PC-3 (cell line): ENCODE results near the gene FOXB2. TPM values are rescaled to one million over a fixed set of nuclear protein-coding genes. Genes with fewer than 3 reads are reported as not detected.
"Not testable (repeated sequence)": the region's sequence is repeated elsewhere in the genome, so short reads cannot be mapped to it uniquely, and the experiment has no call there.

ENCODE experiments used
- ATAC-seq: fragments of 200-7000 bp; cut with Tn5 transposase; 2 replicates; pipeline ENCODE4 v1.9.1; 2020; ENCODE audit warnings: mild to moderate bottlenecking, moderate library complexity
- Bru-seq: library from RNA; stranded (reverse); fragments of 400-500 nt; gene quantifications from one replicate; lab custom pipeline; 2021; lab: Mats Ljungman, UMichigan
- BruChase-seq, 2 experiments: library from RNA; stranded (reverse); fragments of 400-500 nt; gene quantifications; one replicate each; lab custom pipeline; 2021; lab: Mats Ljungman, UMichigan
- BruUV-seq: library from RNA; stranded (reverse); fragments of 400-500 nt; replicated peaks from 2 replicates; lab custom pipeline; 2021; lab: Mats Ljungman, UMichigan
- CTCF ChIA-PET: fragments of 300-600 bp; sonication (Branson Sonifier 250); formaldehyde crosslinking; loops from one replicate; lab custom pipeline; 2022; ENCODE audit warnings: antibody characterized with exemption; lab: Charles Lee
- POLR2A ChIA-PET: fragments of 300-600 bp; sonication (Branson Sonifier 250); formaldehyde crosslinking; loops from one replicate; lab custom pipeline; 2022; ENCODE audit warnings: antibody characterized with exemption; ENCODE audit not compliant: unreplicated experiment; lab: Charles Lee
- DNase-seq: peaks from one replicate; pipeline ENCODE4 v3.0.0-alpha.2; 2015
- H2AFZ ChIP-seq: fragments of 300-600 bp; sonication (generic); 2 replicates; pipeline ENCODE4 v1.6.0; 2016; ENCODE audit warnings: antibody characterized with exemption, low read length
- H3F3A ChIP-seq: fragments of 300-600 bp; sonication (generic); one replicate; pipeline ENCODE4 v1.6.0; 2017; ENCODE audit warnings: antibody characterized with exemption, low read length, control low read depth, mild to moderate bottlenecking; ENCODE audit not compliant: unreplicated experiment
- H3K27ac ChIP-seq: fragments of 300-600 bp; sonication (generic); 2 replicates; pipeline ENCODE4 v1.5.1; 2016; ENCODE audit warnings: mild to moderate bottlenecking, low read length
- H3K27me3 ChIP-seq: fragments of 300-600 bp; sonication (generic); 2 replicates; pipeline ENCODE4 v1.6.1; 2016; ENCODE audit warnings: low read length, mixed read lengths
- H3K36me3 ChIP-seq: fragments of 300-600 bp; sonication (generic); 2 replicates; pipeline ENCODE4 v1.6.1; 2016; ENCODE audit warnings: low read depth, mixed run types, low read length, mixed read lengths
- H3K4me1 ChIP-seq: fragments of 300-600 bp; sonication (generic); 2 replicates; pipeline ENCODE4 v1.5.1; 2016; ENCODE audit warnings: low read length; ENCODE audit not compliant: insufficient read depth
- H3K4me2 ChIP-seq: fragments of 300-600 bp; sonication (generic); 2 replicates; pipeline ENCODE4 v1.6.0; 2016; ENCODE audit warnings: low read length
- H3K4me3 ChIP-seq: fragments of 300-600 bp; sonication (generic); 2 replicates; pipeline ENCODE4 v1.5.1; 2016; ENCODE audit warnings: mild to moderate bottlenecking, low read length, mixed read lengths
- H3K79me2 ChIP-seq: fragments of 300-600 bp; sonication (generic); 2 replicates; pipeline ENCODE4 v1.6.1; 2017; ENCODE audit warnings: low read length, mixed read lengths
- H3K9ac ChIP-seq: fragments of 300-600 bp; sonication (generic); 2 replicates; pipeline ENCODE4 v1.6.0; 2016; ENCODE audit warnings: mild to moderate bottlenecking, low read length
- H3K9me2 ChIP-seq: fragments of 300-600 bp; sonication (generic); replicated peaks from 2 replicates; pipeline ENCODE4 v1.6.1; 2016; ENCODE audit warnings: mixed run types, low read length, mixed read lengths
- H3K9me3 ChIP-seq: fragments of 300-600 bp; sonication (generic); 2 replicates; pipeline ENCODE4 v1.6.1; 2016; ENCODE audit warnings: low read length, mixed read lengths
- H4K20me1 ChIP-seq: fragments of 300-600 bp; sonication (generic); 2 replicates; pipeline ENCODE4 v1.6.1; 2016; ENCODE audit warnings: low read length, mixed read lengths
- CTCF ChIP-seq: fragments of 300-600 bp; sonication (generic); conservative IDR thresholded peaks from 2 replicates; pipeline ENCODE4 v1.5.1; 2017; ENCODE audit warnings: antibody characterized with exemption, low read depth, mild to moderate bottlenecking, low read length
- EZH2 ChIP-seq: fragments of 300-600 bp; sonication (generic); IDR thresholded peaks from one replicate; pipeline ENCODE4 v1.6.1; 2017; ENCODE audit warnings: antibody characterized with exemption, mild to moderate bottlenecking, low read length; ENCODE audit not compliant: unreplicated experiment
- EZH2phosphoT487 ChIP-seq: fragments of 300-600 bp; sonication (generic); IDR thresholded peaks from 2 replicates; pipeline ENCODE4 v1.6.1; 2018; ENCODE audit warnings: mild to moderate bottlenecking, antibody characterized with exemption, low read length, borderline replicate concordance
- intact Hi-C: fragments of 100-400 bp; cut with micrococcal nuclease; formaldehyde crosslinking; loops from 2 replicates; pipeline ENCODE4 v1.9.0; 2023
- long read RNA-seq: library from polyadenylated mRNA; unstranded; transcript quantifications from one replicate; pipeline ENCODE4 v2.0.0, GENCODE V29; 2021; ENCODE audit not compliant: unreplicated experiment
- total RNA-seq: library from RNA; depleted of rRNA; stranded (reverse); fragments of >200 nt; gene quantifications from 2 replicates; pipeline ENCODE4 v1.2.3, GENCODE V29; 2014; rRNA removed

Gene FOXB2
- total RNA-seq (not detected in 2 replicates), Bru-seq, nascent RNA (not detected), BruChase-seq, experiment 1, labeled RNA remaining after a 6-hour chase (not detected), BruChase-seq, experiment 2, labeled RNA remaining after a 2-hour chase (not detected)
- long read RNA-seq: 0 reads

GRCh38 chr9:77019236-77019925 lies at the start of gene FOXB2:
FOXB2 (plus strand) TSS chr9:77019655; CDS start chr9:77019655, 0 bp downstream.
- Histone ChIP-seq H3K4me2 (no peak within 1 kb of the TSS; the same call in 1 of the 2 replicates), H3K9me2 (no peaks in the 10 kb centered on the region), H2AFZ (no peak within 1 kb of the TSS), H4K20me1 (no peaks in the 10 kb centered on the region), H3K27ac (no peak within 1 kb of the TSS), H3K27me3 (peaks cover 76% of the 10 kb centered on the region), H3K4me1 (no peaks in the 10 kb centered on the region), H3F3A (no peaks in the 10 kb centered on the region), H3K4me3 (no peak within 1 kb of the TSS), H3K9me3 (no peaks in the 10 kb centered on the region), H3K36me3 (no peaks in the 10 kb centered on the region), H3K79me2 (no peaks in the 10 kb centered on the region), H3K9ac (no peak within 1 kb of the TSS)
- CTCF ChIA-PET: no interaction called here
- intact Hi-C loops: loop anchor here (10.0 kb wide), 1 partner anchor 135 kb away; no protein-coding TSS in a partner anchor
- TF ChIP-seq CTCF (no peak), EZH2 (no peak), EZH2phosphoT487 (no peak)
- POLR2A ChIA-PET: no interaction called here
- ATAC-seq: no peak
- BruUV-seq: no TSS peak
- DNase-seq: no peak

- no peaks in the 10 kb centered on the region for H3K9me2 ChIP-seq
- no peaks in the 10 kb centered on the region for H3K79me2 ChIP-seq
- no peak overlapping the region for H3K4me3 ChIP-seq
- ATAC-seq (no peak), DNase-seq (no peak)
- H4K20me1 ChIP-seq: no peaks in the 10 kb centered on the region
- no peaks in the 10 kb centered on the region for H3F3A ChIP-seq
- ChIA-PET CTCF (no interaction called here), POLR2A (no interaction called here)
- peaks cover 13% of the 10 kb centered on the region for H3K27me3 ChIP-seq
- H3K9me3 ChIP-seq: no peaks in the 10 kb centered on the region
- no peaks in the 10 kb centered on the region for H3K4me1 ChIP-seq
- intact Hi-C loops: no loop called here
- H3K9ac ChIP-seq: no peak overlapping the region
- BruUV-seq: no TSS peak
- no peak overlapping the region for H2AFZ ChIP-seq
- H3K4me2 ChIP-seq: no peak overlapping the region
- H3K36me3 ChIP-seq: no peaks in the 10 kb centered on the region
- no peak overlapping the region for H3K27ac ChIP-seq
- TF ChIP-seq CTCF: no peak
- no peak for TF ChIP-seq EZH2phosphoT487
- no peak for TF ChIP-seq EZH2
Measured at GRCh38 chr9:76969716-76970115, 49.7 kb upstream of the FOXB2 start.

GRCh38 chr9:76978831-76979230 lies 40.6 kb upstream of the FOXB2 start:
- POLR2A ChIA-PET: not testable (repeated sequence)

More at GRCh38 chr9:76978831-76979230, 40.6 kb upstream of the FOXB2 start:
- H2AFZ ChIP-seq, DNase-seq, H3K4me3 ChIP-seq, H3K9ac ChIP-seq, H3K79me2 ChIP-seq, H4K20me1 ChIP-seq, H3F3A ChIP-seq, CTCF ChIA-PET, ATAC-seq, H3K27ac ChIP-seq, H3K4me1 ChIP-seq, H3K9me2 ChIP-seq, BruUV-seq, H3K9me3 ChIP-seq, H3K4me2 ChIP-seq, intact Hi-C loops, H3K36me3 ChIP-seq: not testable (repeated sequence)
- H3K27me3 ChIP-seq: peaks cover 45% of the 10 kb centered on the region
